ENCODE results near the gene AASDH. TPM values are rescaled to one million over a fixed set of nuclear protein-coding genes. Genes with fewer than 3 reads are reported as not detected.
A peak's percentile ranks its signal among the peaks of the same experiment; 100 is the strongest.

AASDH gene
- total RNA-seq, 1 donor from 2014 or later = 8.6 TPM

- no peak for DNase-seq (ENCODE audit: extremely low spot score, unreplicated experiment)
- Mint-ChIP-seq H3K4me1 (ENCODE audit: unreplicated experiment) (no peaks in the 10 kb centered on the region), H3K36me3 (ENCODE audit: unreplicated experiment) (peaks cover 4% of the 10 kb centered on the region), H3K27ac (ENCODE audit: unreplicated experiment) (no peak overlapping the region), H3K4me3 (ENCODE audit: unreplicated experiment) (no peak overlapping the region), H3K27me3 (ENCODE audit: unreplicated experiment) (no peaks in the 10 kb centered on the region), H3K9me3 (ENCODE audit: unreplicated experiment) (peaks cover 4% of the 10 kb centered on the region)
- no peak for TF ChIP-seq CTCF (IDR thresholded peaks at IDR 0.05)
These were observed 36.9 kb upstream of the AASDH start for GRCh38 chr4:56424176-56424575.

DNA sequence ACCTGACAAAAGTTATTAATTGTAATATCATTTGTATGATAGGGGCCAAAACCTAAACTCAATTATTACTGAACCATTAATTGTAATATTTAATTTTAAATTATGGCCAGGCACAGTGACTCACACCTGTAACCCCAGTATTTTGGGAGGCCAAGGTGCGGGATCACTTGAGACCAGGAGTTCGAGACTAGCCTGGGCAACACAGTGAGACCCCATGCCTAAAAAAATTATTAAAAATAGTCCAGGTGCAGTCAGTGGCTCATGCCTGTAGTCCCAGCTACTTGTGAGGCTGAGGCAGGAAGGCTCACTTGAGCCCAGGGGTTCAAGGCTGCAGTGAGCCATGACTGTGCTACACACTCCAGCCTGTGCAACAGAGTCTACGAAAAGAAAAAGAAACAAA lies 30.1 kb upstream of the AASDH start:
- no peak overlapping the region for H3K27ac Mint-ChIP-seq (ENCODE audit: unreplicated experiment)

DNA sequence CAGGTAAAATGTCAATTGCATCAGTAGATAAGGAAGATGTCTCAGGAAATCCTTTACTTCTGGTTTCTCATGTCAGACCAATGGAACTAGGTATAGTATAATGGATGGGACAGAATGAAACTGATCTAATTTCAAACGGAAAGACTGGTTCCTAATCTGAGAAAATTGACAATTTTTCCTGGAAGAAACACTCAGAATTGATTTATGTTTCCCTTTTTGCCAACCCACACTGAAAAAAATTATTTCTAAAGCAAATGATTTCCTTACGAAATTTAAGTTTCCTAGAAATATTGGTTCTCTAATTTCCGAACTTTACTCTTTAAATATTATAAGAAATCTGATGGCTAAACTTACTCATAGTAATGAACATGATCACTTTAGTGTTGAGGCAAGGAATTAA lies 29.1 kb upstream of the AASDH start:
- peaks cover 2% of the 10 kb centered on the region for H3K36me3 Mint-ChIP-seq (ENCODE audit: unreplicated experiment)
- H3K27ac Mint-ChIP-seq (ENCODE audit: unreplicated experiment) = no peak overlapping the region
- no peak for DNase-seq (ENCODE audit: extremely low spot score, unreplicated experiment)
- no peaks in the 10 kb centered on the region for H3K27me3 Mint-ChIP-seq (ENCODE audit: unreplicated experiment)
- no peaks in the 10 kb centered on the region for H3K9me3 Mint-ChIP-seq (ENCODE audit: unreplicated experiment)
- TF ChIP-seq CTCF (IDR thresholded peaks at IDR 0.05) = no peak
- no peak overlapping the region for H3K4me3 Mint-ChIP-seq (ENCODE audit: unreplicated experiment)
- H3K4me1 Mint-ChIP-seq (ENCODE audit: unreplicated experiment) = peaks cover 3% of the 10 kb centered on the region

More for the DNA sequence above, 30.1 kb upstream of the AASDH start:
- DNase-seq (ENCODE audit: extremely low spot score, unreplicated experiment) = no peak
- Mint-ChIP-seq H3K9me3 (ENCODE audit: unreplicated experiment) (no peaks in the 10 kb centered on the region), H3K4me1 (ENCODE audit: unreplicated experiment) (no peaks in the 10 kb centered on the region), H3K27me3 (ENCODE audit: unreplicated experiment) (no peaks in the 10 kb centered on the region), H3K4me3 (ENCODE audit: unreplicated experiment) (no peak overlapping the region), H3K36me3 (ENCODE audit: unreplicated experiment) (peaks cover 2% of the 10 kb centered on the region)
- TF ChIP-seq CTCF (IDR thresholded peaks at IDR 0.05) = no peak

DNA sequence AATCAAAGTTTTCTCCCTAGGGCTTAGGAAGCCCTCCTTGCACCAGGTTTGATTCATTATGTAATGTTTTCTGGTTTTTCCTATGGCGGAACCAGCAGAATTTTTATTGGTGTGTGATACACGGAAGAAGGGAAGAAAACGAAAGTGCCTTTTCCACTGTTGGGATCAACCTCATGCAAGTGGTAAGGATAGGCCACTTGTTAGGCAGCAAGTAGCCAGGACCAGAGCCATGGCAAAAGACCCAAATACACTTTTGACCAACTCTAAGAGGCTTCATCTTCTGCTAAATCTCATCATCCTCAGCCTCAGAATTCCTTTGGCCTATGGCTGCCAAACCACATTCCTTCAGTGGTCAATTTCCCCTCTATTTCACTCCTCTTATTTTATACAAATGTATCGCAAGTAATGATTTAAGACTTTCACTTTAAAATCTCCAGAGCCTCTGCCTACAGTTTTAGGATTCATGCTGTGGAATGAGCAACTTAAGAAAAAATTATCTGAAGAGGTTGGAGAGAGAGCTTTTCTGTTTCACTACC lies 26.9 kb upstream of the AASDH start:
- no peak for DNase-seq (ENCODE audit: extremely low spot score, unreplicated experiment)
- peaks cover 23% of the 10 kb centered on the region for H3K4me1 Mint-ChIP-seq (ENCODE audit: unreplicated experiment)
- no peaks in the 10 kb centered on the region for H3K36me3 Mint-ChIP-seq (ENCODE audit: unreplicated experiment)
- H3K4me3 Mint-ChIP-seq (ENCODE audit: unreplicated experiment) = no peak overlapping the region
- TF ChIP-seq CTCF (IDR thresholded peaks at IDR 0.05) = no peak
- no peaks in the 10 kb centered on the region for H3K27me3 Mint-ChIP-seq (ENCODE audit: unreplicated experiment)
- no peak overlapping the region for H3K27ac Mint-ChIP-seq (ENCODE audit: unreplicated experiment)
- no peaks in the 10 kb centered on the region for H3K9me3 Mint-ChIP-seq (ENCODE audit: unreplicated experiment)

DNA sequence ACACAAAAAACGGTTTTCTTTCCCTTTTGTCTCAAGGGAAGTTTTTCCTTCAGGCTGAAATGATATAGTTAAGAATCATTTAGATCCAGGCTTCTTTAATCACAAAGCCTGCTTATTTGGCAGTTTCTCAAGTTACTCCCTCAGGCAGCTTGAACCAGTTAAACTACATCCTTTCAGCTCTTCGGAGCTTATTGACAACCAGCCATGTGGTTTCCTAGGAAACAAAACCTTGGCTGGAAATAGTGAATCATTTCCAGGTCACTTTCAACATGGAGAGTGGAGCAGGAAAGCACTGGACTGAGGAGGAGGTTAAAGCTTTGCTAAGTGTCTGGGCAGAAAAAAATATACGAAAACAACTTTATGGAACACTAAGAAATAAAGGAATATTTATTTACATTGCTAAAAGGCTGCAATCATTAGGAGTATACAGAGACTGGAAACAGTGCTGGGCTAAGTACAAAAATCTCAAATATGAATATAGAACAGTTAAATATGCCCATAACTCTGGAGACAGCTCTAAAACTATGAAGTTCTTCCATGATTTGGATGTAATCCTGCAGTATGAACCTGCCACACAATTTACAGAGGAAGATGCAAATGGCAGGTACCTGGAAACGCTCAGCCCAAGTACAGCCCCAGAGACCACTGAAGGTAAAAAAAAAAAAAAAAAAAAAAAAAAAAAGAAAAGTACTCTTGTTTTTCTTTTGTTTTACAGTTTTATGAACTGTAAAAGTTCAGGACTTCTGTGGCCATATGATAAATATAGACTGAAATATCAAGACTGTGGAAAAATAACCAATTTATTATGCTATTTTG lies 23.2 kb upstream of the AASDH start:
- H3K4me1 Mint-ChIP-seq (ENCODE audit: unreplicated experiment) = peaks cover 23% of the 10 kb centered on the region
- DNase-seq (ENCODE audit: extremely low spot score, unreplicated experiment) = peak; percentile 86

More for the DNA sequence above, 23.2 kb upstream of the AASDH start:
- Mint-ChIP-seq H3K4me3 (ENCODE audit: unreplicated experiment) (peak overlapping the region; percentile 79), H3K36me3 (ENCODE audit: unreplicated experiment) (peaks cover 4% of the 10 kb centered on the region), H3K9me3 (ENCODE audit: unreplicated experiment) (no peaks in the 10 kb centered on the region), H3K27ac (ENCODE audit: unreplicated experiment) (peak overlapping the region; percentile 99), H3K27me3 (ENCODE audit: unreplicated experiment) (no peaks in the 10 kb centered on the region)
- no peak for TF ChIP-seq CTCF (IDR thresholded peaks at IDR 0.05)
